ENCODE data around the gene ATXN3L. TPM values are rescaled to one million over a fixed set of nuclear protein-coding genes. Genes with fewer than 3 reads are reported as not detected.

The ATXN3L gene
- total RNA-seq, 1 experiment from 2014 or later = not detected

DNA sequence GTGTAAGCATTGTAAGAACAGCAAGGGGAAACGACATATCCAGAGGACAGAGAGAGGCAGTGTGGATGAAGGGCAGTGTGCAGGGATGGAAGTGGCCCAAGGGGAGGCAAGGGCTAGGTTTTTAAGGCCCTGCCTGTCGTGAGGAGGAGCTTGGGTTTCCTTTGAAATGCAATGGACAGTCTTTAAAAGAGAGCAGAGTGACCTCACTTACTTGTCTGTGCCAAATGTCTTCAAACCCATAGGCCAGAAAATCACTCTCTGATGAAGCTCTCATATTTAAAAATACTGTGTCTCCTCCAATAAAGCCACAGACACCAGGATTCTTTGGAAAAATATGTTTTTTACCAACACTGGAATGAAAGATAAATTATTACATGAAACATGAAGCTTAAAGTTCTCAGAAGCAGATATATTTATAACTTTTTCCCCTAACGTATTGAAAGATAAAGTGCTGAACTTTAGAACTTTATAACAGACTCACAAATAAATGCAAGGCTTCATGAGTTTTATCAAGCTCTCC, 19.2 kb upstream of the ATXN3L start (continued):
- TF ChIP-seq POLR2AphosphoS5 (IDR thresholded peaks at IDR 0.05; ENCODE audit: low read depth, low read length) (no peak), RAD21 (IDR thresholded peaks at IDR 0.05; ENCODE audit: low read depth) (no peak), EZH2phosphoT487 (IDR thresholded peaks at IDR 0.05; ENCODE audit: borderline replicate concordance) (no peak), CBX3 (IDR thresholded peaks at IDR 0.05; ENCODE audit: low read depth) (no peak), ZNF274 (IDR thresholded peaks at IDR 0.05; ENCODE audit: low read depth, low read length) (no peak), TCF7L2 (IDR thresholded peaks at IDR 0.05; ENCODE audit: borderline replicate concordance, extremely low read depth, insufficient read depth, insufficient read length) (no peak), FOSL1 (IDR thresholded peaks at IDR 0.05; ENCODE audit: low read depth) (no peak), EGR1 (IDR thresholded peaks at IDR 0.05; ENCODE audit: low read depth) (no peak)
- TF ChIP-seq, protein P1, sequence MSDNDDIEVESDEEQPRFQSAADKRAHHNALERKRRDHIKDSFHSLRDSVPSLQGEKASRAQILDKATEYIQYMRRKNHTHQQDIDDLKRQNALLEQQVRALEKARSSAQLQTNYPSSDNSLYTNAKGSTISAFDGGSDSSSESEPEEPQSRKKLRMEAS (IDR thresholded peaks at IDR 0.05) = no peak

DNA sequence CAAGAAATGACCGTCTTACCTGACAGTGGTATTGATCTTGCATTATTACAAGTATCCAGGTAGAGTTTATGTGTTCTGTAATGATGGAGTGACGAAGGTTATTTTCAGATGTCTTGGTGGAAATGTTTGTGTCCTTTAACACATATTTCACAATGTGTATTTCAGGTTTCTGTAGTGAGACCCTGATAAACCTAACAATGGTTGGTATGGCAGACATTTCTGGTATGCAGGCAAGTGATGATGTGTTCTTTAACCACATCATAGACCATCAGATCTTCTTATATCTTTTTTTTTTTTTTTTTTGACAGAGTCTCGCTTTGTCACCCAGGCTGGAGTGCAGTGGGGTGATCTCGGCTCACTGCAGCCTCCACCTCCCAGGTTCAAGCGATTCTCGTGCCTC, 14.6 kb upstream of the ATXN3L start:
- no peaks in the 10 kb centered on the region for H3K9me2 ChIP-seq (ENCODE audit: insufficient read depth)
- ChIA-PET POLR2A (no interaction called here), CTCF (no interaction called here), RAD21 (ENCODE audit: low non-redundant PET in 1 of 2, low total read pairs in 2 of 2, uncharacterized antibody in 2 of 2, unreplicated experiment in 2 of 2) (no interaction called here)
- no peak overlapping the region for H3K4me2 ChIP-seq (ENCODE audit: low read length)
- no peaks in the 10 kb centered on the region for H3K79me2 ChIP-seq (ENCODE audit: insufficient read depth, low read length)
- H4K20me1 ChIP-seq (ENCODE audit: insufficient read depth) = no peaks in the 10 kb centered on the region
- H3K36me3 ChIP-seq (ENCODE audit: control insufficient read depth in 1 of 2, insufficient read depth in 2 of 2, low read length in 2 of 2) = no peaks in the 10 kb centered on the region
- ATAC-seq (no peak), DNase-seq (ENCODE audit: low read depth, low spot score) (no peak)
- no TSS peak for BruUV-seq (replicated peaks)
- H3K9ac ChIP-seq (ENCODE audit: low read length) = no peak overlapping the region
- no peaks in the 10 kb centered on the region for H3K27me3 ChIP-seq (ENCODE audit: insufficient read depth, low read length)
- H3K27ac ChIP-seq (ENCODE audit: low read depth, low read length) = no peak overlapping the region
- no peak overlapping the region for H2AFZ ChIP-seq (ENCODE audit: low read depth, low read length, poor library complexity, severe bottlenecking)
- no peaks in the 10 kb centered on the region for H3K4me1 ChIP-seq (ENCODE audit: control insufficient read depth in 1 of 2, insufficient read depth in 2 of 2, low read length in 2 of 2)
- intact Hi-C loops (cut with micrococcal nuclease) = no loop called here
- H3K9me3 ChIP-seq (ENCODE audit: control insufficient read depth in 1 of 2, insufficient read depth in 1 of 2, low read depth in 1 of 2, low read length in 2 of 2) = no peaks in the 10 kb centered on the region
- no peak overlapping the region for H3K4me3 ChIP-seq (replicated peaks in 1 of 2; ENCODE audit: low read depth in 1 of 2, low read length in 2 of 2)
- TF ChIP-seq CEBPB (IDR thresholded peaks at IDR 0.05; ENCODE audit: low read depth) (no peak), SRF (IDR thresholded peaks at IDR 0.05; ENCODE audit: low read depth) (no peak), ATF3 (IDR thresholded peaks at IDR 0.05) (no peak), SP1 (IDR thresholded peaks at IDR 0.05; ENCODE audit: low read depth) (no peak), TCF7L2 (IDR thresholded peaks at IDR 0.05; ENCODE audit: borderline replicate concordance, extremely low read depth, insufficient read depth, insufficient read length) (no peak), SIN3A (IDR thresholded peaks at IDR 0.05; ENCODE audit: low read depth) (no peak), POLR2A (IDR thresholded peaks at IDR 0.05; ENCODE audit: borderline replicate concordance, extremely low read depth, insufficient read depth, insufficient read length) (no peak), POLR2AphosphoS5 (IDR thresholded peaks at IDR 0.05; ENCODE audit: low read depth, low read length) (no peak), ZNF274 (IDR thresholded peaks at IDR 0.05; ENCODE audit: low read depth, low read length) (no peak), EZH2phosphoT487 (IDR thresholded peaks at IDR 0.05; ENCODE audit: borderline replicate concordance) (no peak), EZH2 (IDR thresholded peaks at IDR 0.05) (no peak), JUND (IDR thresholded peaks at IDR 0.05) (no peak)
- TF ChIP-seq, protein P1 (IDR thresholded peaks at IDR 0.05) = no peak
- TF ChIP-seq, protein P2, sequence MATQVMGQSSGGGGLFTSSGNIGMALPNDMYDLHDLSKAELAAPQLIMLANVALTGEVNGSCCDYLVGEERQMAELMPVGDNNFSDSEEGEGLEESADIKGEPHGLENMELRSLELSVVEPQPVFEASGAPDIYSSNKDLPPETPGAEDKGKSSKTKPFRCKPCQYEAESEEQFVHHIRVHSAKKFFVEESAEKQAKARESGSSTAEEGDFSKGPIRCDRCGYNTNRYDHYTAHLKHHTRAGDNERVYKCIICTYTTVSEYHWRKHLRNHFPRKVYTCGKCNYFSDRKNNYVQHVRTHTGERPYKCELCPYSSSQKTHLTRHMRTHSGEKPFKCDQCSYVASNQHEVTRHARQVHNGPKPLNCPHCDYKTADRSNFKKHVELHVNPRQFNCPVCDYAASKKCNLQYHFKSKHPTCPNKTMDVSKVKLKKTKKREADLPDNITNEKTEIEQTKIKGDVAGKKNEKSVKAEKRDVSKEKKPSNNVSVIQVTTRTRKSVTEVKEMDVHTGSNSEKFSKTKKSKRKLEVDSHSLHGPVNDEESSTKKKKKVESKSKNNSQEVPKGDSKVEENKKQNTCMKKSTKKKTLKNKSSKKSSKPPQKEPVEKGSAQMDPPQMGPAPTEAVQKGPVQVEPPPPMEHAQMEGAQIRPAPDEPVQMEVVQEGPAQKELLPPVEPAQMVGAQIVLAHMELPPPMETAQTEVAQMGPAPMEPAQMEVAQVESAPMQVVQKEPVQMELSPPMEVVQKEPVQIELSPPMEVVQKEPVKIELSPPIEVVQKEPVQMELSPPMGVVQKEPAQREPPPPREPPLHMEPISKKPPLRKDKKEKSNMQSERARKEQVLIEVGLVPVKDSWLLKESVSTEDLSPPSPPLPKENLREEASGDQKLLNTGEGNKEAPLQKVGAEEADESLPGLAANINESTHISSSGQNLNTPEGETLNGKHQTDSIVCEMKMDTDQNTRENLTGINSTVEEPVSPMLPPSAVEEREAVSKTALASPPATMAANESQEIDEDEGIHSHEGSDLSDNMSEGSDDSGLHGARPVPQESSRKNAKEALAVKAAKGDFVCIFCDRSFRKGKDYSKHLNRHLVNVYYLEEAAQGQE (IDR thresholded peaks at IDR 0.05; ENCODE audit: low read depth) = no peak
- TF ChIP-seq, protein P3, sequence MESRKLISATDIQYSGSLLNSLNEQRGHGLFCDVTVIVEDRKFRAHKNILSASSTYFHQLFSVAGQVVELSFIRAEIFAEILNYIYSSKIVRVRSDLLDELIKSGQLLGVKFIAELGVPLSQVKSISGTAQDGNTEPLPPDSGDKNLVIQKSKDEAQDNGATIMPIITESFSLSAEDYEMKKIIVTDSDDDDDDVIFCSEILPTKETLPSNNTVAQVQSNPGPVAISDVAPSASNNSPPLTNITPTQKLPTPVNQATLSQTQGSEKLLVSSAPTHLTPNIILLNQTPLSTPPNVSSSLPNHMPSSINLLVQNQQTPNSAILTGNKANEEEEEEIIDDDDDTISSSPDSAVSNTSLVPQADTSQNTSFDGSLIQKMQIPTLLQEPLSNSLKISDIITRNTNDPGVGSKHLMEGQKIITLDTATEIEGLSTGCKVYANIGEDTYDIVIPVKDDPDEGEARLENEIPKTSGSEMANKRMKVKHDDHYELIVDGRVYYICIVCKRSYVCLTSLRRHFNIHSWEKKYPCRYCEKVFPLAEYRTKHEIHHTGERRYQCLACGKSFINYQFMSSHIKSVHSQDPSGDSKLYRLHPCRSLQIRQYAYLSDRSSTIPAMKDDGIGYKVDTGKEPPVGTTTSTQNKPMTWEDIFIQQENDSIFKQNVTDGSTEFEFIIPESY (IDR thresholded peaks at IDR 0.05; ENCODE audit: extremely low read depth, insufficient replicate concordance, low read length) = no peak
